WTC11 (cell line): ENCODE measurements around the gene RREB1. TPM values are rescaled to one million over a fixed set of nuclear protein-coding genes. Genes with fewer than 3 reads are reported as not detected.

ENCODE experiments used
- ATAC-seq: fragments of 200-7000 bp; cut with Tn5 transposase; 2 replicates; pipeline ENCODE4 v1.10.0; 2021; ENCODE audit warnings: mild to moderate bottlenecking, moderate library complexity
- CTCF ChIA-PET: fragments of 300-600 bp; sonication (Branson Sonifier 250); formaldehyde crosslinking; loops from one replicate; lab custom pipeline; 2021; ENCODE audit warnings: antibody characterized with exemption; lab: Charles Lee
- POLR2A ChIA-PET: fragments of 350-600 bp; sonication (Branson Sonifier 250); formaldehyde crosslinking; loops from one replicate; lab custom pipeline; 2021; ENCODE audit warnings: antibody characterized with exemption; lab: Charles Lee
- DNase-seq: peaks from one replicate; pipeline ENCODE4 v3.0.0; 2021; ENCODE audit warnings: low spot score
- H3K27ac Mint-ChIP-seq: 2 replicates; pipeline ENCODE4 v1.8.0; 2021; ENCODE audit warnings: mixed read lengths
- H3K27me3 Mint-ChIP-seq: 2 replicates; pipeline ENCODE4 v1.8.0; 2021; ENCODE audit warnings: low read depth, mild to moderate bottlenecking, moderate library complexity, mixed read lengths
- H3K36me3 Mint-ChIP-seq: 2 replicates; pipeline ENCODE4 v1.8.0; 2021; ENCODE audit warnings: mixed read lengths
- H3K4me1 Mint-ChIP-seq: 2 replicates; pipeline ENCODE4 v1.8.0; 2022; ENCODE audit warnings: mixed read lengths
- H3K4me3 Mint-ChIP-seq: 2 replicates; pipeline ENCODE4 v1.8.0; 2021; ENCODE audit warnings: mild to moderate bottlenecking, moderate library complexity, mixed read lengths
- H3K9me3 Mint-ChIP-seq: 2 replicates; pipeline ENCODE4 v1.8.0; 2021; ENCODE audit warnings: mixed read lengths
- ETV6 ChIP-seq: sonication (generic); formaldehyde crosslinking; IDR thresholded peaks from 2 replicates; pipeline ENCODE4 v1.8.1; 2022; ENCODE audit warnings: mild to moderate bottlenecking, missing genetic modification reagents
- NFATC4 ChIP-seq: fragments of 250-450 bp; sonication (Bioruptor Pico); IDR thresholded peaks from 2 replicates; pipeline ENCODE4 v1.9.0; 2021; ENCODE audit warnings: mild to moderate bottlenecking
- TEAD1 ChIP-seq: sonication (generic); formaldehyde crosslinking; IDR thresholded peaks from 2 replicates; pipeline ENCODE4 v1.8.0; 2022; ENCODE audit warnings: mild to moderate bottlenecking, missing genetic modification reagents
- ZNF416 ChIP-seq: fragments of 250-450 bp; sonication (Bioruptor Pico); IDR thresholded peaks from 2 replicates; pipeline ENCODE4 v1.9.0; 2021; ENCODE audit warnings: mild to moderate bottlenecking, inconsistent platforms
- ZNF423 ChIP-seq: fragments of 250-450 bp; sonication (Bioruptor Pico); IDR thresholded peaks from 2 replicates; pipeline ENCODE4 v2.1.2; 2022; ENCODE audit warnings: mild to moderate bottlenecking, moderate library complexity
- total RNA-seq: library from RNA; stranded (reverse); gene quantifications from 3 replicates; pipeline ENCODE4 v1.2.3, GENCODE V29; 2021
- TF ChIP-seq, protein P1 (sequence below): sonication (generic); formaldehyde crosslinking; IDR thresholded peaks from 2 replicates; pipeline ENCODE4 v1.8.0; 2023; ENCODE audit warnings: missing genetic modification reagents, mild to moderate bottlenecking, borderline replicate concordance
- TF ChIP-seq, protein P2 (sequence below): fragments of 250-450 bp; sonication (Bioruptor Pico); IDR thresholded peaks from 2 replicates; pipeline ENCODE4 v2.1.2; 2022; ENCODE audit warnings: mild to moderate bottlenecking, moderate library complexity
- TF ChIP-seq, protein P3 (sequence below): fragments of 250-450 bp; sonication (Bioruptor Pico); conservative IDR thresholded peaks from 2 replicates; pipeline ENCODE4 v1.9.0; 2021; ENCODE audit warnings: mild to moderate bottlenecking
- TF ChIP-seq, protein P4 (sequence below): sonication (generic); formaldehyde crosslinking; IDR thresholded peaks from 2 replicates; pipeline ENCODE4 v1.8.1; 2023; ENCODE audit warnings: mild to moderate bottlenecking, missing genetic modification reagents, moderate library complexity
- TF ChIP-seq, protein P5 (sequence below): sonication (generic); formaldehyde crosslinking; IDR thresholded peaks from 2 replicates; pipeline ENCODE4 v1.8.0; 2022; ENCODE audit warnings: missing genetic modification reagents
- TF ChIP-seq, protein P6 (sequence below): sonication (generic); formaldehyde crosslinking; IDR thresholded peaks from 2 replicates; pipeline ENCODE4 v1.8.1; 2022; ENCODE audit warnings: missing genetic modification reagents, borderline replicate concordance
- TF ChIP-seq, protein P7 (sequence below): fragments of 250-450 bp; sonication (Bioruptor Pico); IDR thresholded peaks from 2 replicates; pipeline ENCODE4 v1.8.0; 2021; ENCODE audit warnings: mild to moderate bottlenecking
- TF ChIP-seq, protein P8 (sequence below): fragments of 250-450 bp; sonication (Bioruptor Pico); IDR thresholded peaks from 2 replicates; pipeline ENCODE4 v1.9.0; 2021; ENCODE audit warnings: moderate library complexity, mild to moderate bottlenecking, inconsistent platforms, borderline replicate concordance

Gene RREB1
- total RNA-seq, 1 experiment from 2014 or later: 38.5 TPM

DNA sequence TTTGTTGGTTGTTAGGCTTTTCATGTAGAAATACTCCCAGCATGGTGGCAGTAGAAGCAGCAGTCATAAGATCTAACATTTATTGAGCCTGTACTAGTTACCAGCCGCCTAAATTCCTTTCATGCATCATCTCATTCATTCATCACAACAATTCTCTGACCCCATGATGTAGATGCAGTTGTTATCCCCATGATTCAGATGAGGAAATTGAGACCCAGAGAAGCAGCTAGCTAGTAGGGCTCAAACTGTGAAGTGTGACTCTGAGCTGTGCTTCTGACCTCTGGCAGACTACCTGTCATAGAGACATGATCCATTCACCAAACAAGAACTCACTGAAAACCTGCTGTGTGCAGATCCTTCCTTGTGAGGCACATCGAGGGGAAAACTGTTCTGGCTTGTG lies 16.9 kb downstream of the RREB1 start:
- CTCF ChIA-PET: no interaction called here
- peaks cover 54% of the 10 kb centered on the region for H3K4me1 Mint-ChIP-seq
- POLR2A ChIA-PET: no interaction called here
- H3K9me3 Mint-ChIP-seq: no peaks in the 10 kb centered on the region
- H3K4me3 Mint-ChIP-seq: no peak overlapping the region
- ATAC-seq: no peak; the same call in 1 of the 2 replicates
- H3K27me3 Mint-ChIP-seq: no peaks in the 10 kb centered on the region
- H3K36me3 Mint-ChIP-seq: peaks cover 14% of the 10 kb centered on the region
- H3K27ac Mint-ChIP-seq: peak overlapping the region; percentile 62
- TF ChIP-seq TEAD1: no peak
- TF ChIP-seq, protein P1, sequence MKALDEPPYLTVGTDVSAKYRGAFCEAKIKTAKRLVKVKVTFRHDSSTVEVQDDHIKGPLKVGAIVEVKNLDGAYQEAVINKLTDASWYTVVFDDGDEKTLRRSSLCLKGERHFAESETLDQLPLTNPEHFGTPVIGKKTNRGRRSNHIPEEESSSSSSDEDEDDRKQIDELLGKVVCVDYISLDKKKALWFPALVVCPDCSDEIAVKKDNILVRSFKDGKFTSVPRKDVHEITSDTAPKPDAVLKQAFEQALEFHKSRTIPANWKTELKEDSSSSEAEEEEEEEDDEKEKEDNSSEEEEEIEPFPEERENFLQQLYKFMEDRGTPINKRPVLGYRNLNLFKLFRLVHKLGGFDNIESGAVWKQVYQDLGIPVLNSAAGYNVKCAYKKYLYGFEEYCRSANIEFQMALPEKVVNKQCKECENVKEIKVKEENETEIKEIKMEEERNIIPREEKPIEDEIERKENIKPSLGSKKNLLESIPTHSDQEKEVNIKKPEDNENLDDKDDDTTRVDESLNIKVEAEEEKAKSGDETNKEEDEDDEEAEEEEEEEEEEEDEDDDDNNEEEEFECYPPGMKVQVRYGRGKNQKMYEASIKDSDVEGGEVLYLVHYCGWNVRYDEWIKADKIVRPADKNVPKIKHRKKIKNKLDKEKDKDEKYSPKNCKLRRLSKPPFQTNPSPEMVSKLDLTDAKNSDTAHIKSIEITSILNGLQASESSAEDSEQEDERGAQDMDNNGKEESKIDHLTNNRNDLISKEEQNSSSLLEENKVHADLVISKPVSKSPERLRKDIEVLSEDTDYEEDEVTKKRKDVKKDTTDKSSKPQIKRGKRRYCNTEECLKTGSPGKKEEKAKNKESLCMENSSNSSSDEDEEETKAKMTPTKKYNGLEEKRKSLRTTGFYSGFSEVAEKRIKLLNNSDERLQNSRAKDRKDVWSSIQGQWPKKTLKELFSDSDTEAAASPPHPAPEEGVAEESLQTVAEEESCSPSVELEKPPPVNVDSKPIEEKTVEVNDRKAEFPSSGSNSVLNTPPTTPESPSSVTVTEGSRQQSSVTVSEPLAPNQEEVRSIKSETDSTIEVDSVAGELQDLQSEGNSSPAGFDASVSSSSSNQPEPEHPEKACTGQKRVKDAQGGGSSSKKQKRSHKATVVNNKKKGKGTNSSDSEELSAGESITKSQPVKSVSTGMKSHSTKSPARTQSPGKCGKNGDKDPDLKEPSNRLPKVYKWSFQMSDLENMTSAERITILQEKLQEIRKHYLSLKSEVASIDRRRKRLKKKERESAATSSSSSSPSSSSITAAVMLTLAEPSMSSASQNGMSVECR (CRISPR knock-in tag): no peak
- TF ChIP-seq NFATC4 (CRISPR knock-in tag): no peak
- TF ChIP-seq, protein P2, sequence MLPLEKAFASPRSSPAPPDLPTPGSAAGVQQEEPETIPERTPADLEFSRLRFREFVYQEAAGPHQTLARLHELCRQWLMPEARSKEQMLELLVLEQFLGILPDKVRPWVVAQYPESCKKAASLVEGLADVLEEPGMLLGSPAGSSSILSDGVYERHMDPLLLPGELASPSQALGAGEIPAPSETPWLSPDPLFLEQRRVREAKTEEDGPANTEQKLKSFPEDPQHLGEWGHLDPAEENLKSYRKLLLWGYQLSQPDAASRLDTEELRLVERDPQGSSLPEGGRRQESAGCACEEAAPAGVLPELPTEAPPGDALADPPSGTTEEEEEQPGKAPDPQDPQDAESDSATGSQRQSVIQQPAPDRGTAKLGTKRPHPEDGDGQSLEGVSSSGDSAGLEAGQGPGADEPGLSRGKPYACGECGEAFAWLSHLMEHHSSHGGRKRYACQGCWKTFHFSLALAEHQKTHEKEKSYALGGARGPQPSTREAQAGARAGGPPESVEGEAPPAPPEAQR (CRISPR knock-in tag): no peak
- TF ChIP-seq, protein P3, sequence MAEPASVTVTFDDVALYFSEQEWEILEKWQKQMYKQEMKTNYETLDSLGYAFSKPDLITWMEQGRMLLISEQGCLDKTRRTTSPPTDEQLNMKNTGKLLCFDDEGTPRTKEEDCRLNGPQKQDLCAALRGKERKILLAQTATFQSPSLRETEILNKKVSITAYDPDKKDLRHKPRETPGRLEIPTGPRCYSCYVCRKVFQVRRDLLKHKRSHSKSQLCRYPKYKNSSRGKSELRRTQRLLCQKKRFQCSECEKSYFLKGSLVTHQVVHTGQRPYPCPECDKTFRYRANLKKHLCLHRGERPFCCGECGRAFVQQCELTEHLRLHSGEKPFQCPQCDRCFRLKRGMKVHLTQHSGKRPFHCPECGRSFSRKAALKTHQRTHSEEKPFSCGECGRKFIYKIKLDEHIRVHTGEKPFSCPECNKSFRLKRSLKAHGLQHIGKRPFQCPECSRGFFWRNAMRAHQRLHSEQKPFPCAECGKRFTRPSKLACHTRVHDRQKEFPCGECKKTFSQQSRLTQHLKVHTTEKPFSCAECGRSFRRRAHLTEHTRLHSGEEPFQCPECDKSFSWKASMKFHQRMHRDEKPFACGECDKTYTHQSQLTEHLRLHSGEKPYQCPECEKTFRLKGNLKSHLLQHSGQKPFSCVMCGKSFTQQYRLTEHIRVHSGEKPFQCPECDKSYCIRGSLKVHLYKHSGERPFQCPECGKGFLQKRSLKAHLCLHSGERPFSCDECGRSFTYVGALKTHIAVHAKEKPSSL (CRISPR knock-in tag): no peak
- TF ChIP-seq, protein P4, sequence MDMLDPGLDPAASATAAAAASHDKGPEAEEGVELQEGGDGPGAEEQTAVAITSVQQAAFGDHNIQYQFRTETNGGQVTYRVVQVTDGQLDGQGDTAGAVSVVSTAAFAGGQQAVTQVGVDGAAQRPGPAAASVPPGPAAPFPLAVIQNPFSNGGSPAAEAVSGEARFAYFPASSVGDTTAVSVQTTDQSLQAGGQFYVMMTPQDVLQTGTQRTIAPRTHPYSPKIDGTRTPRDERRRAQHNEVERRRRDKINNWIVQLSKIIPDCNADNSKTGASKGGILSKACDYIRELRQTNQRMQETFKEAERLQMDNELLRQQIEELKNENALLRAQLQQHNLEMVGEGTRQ (CRISPR knock-in tag): no peak
- TF ChIP-seq, protein P5, sequence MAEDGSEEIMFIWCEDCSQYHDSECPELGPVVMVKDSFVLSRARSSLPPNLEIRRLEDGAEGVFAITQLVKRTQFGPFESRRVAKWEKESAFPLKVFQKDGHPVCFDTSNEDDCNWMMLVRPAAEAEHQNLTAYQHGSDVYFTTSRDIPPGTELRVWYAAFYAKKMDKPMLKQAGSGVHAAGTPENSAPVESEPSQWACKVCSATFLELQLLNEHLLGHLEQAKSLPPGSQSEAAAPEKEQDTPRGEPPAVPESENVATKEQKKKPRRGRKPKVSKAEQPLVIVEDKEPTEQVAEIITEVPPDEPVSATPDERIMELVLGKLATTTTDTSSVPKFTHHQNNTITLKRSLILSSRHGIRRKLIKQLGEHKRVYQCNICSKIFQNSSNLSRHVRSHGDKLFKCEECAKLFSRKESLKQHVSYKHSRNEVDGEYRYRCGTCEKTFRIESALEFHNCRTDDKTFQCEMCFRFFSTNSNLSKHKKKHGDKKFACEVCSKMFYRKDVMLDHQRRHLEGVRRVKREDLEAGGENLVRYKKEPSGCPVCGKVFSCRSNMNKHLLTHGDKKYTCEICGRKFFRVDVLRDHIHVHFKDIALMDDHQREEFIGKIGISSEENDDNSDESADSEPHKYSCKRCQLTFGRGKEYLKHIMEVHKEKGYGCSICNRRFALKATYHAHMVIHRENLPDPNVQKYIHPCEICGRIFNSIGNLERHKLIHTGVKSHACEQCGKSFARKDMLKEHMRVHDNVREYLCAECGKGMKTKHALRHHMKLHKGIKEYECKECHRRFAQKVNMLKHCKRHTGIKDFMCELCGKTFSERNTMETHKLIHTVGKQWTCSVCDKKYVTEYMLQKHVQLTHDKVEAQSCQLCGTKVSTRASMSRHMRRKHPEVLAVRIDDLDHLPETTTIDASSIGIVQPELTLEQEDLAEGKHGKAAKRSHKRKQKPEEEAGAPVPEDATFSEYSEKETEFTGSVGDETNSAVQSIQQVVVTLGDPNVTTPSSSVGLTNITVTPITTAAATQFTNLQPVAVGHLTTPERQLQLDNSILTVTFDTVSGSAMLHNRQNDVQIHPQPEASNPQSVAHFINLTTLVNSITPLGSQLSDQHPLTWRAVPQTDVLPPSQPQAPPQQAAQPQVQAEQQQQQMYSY (CRISPR knock-in tag): no peak
- TF ChIP-seq, protein P6, sequence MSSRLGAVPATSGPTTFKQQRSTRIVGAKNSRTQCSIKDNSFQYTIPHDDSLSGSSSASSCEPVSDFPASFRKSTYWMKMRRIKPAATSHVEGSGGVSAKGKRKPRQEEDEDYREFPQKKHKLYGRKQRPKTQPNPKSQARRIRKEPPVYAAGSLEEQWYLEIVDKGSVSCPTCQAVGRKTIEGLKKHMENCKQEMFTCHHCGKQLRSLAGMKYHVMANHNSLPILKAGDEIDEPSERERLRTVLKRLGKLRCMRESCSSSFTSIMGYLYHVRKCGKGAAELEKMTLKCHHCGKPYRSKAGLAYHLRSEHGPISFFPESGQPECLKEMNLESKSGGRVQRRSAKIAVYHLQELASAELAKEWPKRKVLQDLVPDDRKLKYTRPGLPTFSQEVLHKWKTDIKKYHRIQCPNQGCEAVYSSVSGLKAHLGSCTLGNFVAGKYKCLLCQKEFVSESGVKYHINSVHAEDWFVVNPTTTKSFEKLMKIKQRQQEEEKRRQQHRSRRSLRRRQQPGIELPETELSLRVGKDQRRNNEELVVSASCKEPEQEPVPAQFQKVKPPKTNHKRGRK (CRISPR knock-in tag): no peak
- no peak for TF ChIP-seq ZNF416 (CRISPR knock-in tag)
- TF ChIP-seq, protein P7, sequence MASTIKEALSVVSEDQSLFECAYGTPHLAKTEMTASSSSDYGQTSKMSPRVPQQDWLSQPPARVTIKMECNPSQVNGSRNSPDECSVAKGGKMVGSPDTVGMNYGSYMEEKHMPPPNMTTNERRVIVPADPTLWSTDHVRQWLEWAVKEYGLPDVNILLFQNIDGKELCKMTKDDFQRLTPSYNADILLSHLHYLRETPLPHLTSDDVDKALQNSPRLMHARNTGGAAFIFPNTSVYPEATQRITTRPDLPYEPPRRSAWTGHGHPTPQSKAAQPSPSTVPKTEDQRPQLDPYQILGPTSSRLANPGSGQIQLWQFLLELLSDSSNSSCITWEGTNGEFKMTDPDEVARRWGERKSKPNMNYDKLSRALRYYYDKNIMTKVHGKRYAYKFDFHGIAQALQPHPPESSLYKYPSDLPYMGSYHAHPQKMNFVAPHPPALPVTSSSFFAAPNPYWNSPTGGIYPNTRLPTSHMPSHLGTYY (CRISPR knock-in tag): no peak
- TF ChIP-seq, protein P8, sequence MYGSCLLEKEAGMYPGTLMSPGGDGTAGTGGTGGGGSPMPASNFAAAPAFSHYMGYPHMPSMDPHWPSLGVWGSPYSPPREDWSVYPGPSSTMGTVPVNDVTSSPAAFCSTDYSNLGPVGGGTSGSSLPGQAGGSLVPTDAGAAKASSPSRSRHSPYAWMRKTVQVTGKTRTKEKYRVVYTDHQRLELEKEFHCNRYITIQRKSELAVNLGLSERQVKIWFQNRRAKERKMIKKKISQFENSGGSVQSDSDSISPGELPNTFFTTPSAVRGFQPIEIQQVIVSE (CRISPR knock-in tag): no peak
- no peak for TF ChIP-seq ETV6 (CRISPR knock-in tag)
- TF ChIP-seq ZNF423: no peak
- TF ChIP-seq, all 79 proteins: peak for 0
- DNase-seq: no peak
